GM19372 (cell line): Measurements from ENCODE around the gene FBN2.
"Not testable (repeated sequence)": the region's sequence is repeated elsewhere in the genome, so short reads cannot be mapped to it uniquely, and the experiment has no call there.

ENCODE experiments used
- ATAC-seq: cut with Tn5 transposase; IDR thresholded peaks from one replicate; pipeline ENCODE4 v1.9.1; 2021; ENCODE audit warnings: mild to moderate bottlenecking, low read depth, moderate library complexity; ENCODE audit not compliant: unreplicated experiment

FBN2 gene

GRCh38 chr5:128536254-128537220, 1.5 kb downstream of the FBN2 start:
- ATAC-seq: no peak

DNA sequence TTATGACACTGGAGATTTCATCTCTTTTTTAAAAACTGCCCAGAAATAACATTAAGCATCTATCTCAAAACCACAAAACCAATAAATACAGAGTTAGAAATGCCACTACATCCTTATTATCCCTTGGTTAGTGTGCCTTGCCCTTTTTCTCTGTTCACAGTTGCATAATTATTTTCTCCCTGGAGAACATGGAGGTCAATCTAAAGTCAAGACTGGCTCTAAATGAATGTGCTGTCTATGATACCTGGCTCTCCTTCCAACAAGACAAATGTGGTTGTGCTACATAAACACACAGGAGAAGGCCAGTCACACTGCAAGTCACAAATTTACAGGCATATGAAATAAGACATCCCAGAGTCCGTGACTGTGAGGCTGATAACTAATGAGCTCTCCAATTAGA, 2.8 kb downstream of the FBN2 start:
- no peak for ATAC-seq

DNA sequence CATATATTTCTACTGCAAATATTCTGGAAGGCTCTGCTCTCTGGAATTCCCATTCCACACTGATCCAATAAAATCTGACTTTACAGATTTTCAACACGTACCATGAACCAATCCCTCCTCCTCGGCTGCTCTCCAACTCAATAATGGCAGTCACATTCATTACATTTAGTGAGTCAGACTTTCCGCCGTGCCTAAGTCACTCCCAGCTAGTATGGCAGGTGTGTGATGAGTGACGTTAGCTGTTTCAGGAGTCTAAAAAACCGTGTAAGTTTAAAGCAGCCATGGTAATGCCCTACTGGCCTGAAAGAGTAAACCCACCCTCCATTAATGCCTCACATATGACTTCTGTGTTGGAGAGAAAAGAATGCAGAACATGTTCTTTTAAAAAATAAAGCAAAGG, 3.3 kb downstream of the FBN2 start:
- no peak for ATAC-seq

- ATAC-seq: no peak
Observed at GRCh38 chr5:128532776-128533175, 5.3 kb downstream of the FBN2 start.

DNA sequence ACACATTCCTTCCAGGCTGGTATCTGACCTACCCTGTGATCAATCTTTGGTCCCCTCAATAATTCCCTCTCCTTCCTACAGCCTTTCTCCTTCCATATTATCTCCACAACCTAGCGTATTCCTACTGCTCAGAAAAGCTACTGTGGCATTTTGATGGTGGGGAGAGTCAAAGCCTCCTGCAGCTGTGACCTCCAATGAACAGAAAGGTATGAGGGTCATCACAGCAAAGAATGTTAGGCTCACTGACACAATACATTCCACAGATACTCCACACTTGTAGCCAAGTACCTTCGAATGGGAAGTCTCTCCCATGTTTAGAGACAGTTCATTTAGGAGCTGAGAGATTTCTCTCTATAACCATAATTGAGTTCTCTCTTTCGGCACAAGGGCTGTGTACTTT, 5.9 kb downstream of the FBN2 start:
- no peak for ATAC-seq

GRCh38 chr5:128528637-128529255, 9.3 kb downstream of the FBN2 start:
- ATAC-seq: no peak

DNA sequence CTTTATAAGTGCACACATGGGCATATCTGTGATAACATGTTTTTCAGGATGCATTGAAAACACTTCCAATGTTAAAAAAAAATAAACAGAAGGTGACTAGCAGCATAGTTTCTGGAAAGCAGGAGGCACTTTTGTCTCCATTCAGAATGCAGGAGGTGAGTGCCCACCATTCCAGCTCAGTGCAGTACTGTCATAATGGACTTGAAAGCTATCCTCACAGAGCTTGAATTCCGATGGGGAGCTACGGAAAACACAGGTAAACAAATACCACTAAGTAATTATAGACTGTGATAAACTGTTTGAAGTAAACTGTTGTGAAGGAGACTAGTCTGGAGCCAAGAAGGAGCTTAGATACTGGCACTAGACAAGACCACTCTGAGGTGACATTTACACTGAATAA, 9.9 kb downstream of the FBN2 start:
- ATAC-seq: no peak

DNA sequence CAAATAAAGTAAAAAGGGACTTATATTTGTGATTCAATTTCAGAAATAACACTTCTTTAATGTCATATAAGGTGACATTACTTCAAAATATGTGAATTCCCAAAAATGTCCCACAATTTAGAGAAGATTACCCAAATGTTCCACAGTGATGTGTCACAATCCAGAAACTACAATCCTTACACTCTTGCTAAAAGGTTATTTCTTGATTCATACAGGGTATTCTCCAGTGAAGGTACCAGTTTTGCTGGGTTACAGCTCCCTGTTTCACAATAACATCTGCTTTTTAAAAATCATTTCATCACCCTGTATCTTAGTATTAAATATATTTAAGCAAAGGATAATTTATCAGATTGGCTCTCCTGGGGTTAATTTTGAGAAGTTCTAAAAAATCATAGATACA, 11.0 kb downstream of the FBN2 start:
- ATAC-seq: no peak

- ATAC-seq: no peak
Observed at GRCh38 chr5:128522336-128522735, 15.7 kb downstream of the FBN2 start.

DNA sequence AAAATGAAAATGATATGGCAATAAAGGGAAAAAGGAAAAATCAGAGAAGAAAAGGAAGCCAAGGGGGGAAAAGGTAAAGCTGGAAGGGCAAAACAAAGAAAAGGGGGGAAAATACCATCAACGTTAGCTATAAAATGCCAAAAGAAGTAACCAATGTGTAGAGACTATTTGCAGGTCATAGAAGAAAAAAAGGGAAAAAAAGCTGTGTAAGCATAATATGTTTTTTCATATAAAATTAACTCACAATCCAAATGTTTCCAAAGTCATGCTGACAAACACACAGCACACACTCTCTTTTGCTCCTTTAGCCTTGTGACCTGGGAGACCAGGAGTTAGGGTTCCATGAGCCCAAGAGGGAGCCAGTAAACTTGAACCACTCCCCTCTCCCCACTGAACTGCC, 18.2 kb downstream of the FBN2 start:
- ATAC-seq: no peak

GRCh38 chr5:128516978-128517377, 21.1 kb downstream of the FBN2 start:
- no peak for ATAC-seq

DNA sequence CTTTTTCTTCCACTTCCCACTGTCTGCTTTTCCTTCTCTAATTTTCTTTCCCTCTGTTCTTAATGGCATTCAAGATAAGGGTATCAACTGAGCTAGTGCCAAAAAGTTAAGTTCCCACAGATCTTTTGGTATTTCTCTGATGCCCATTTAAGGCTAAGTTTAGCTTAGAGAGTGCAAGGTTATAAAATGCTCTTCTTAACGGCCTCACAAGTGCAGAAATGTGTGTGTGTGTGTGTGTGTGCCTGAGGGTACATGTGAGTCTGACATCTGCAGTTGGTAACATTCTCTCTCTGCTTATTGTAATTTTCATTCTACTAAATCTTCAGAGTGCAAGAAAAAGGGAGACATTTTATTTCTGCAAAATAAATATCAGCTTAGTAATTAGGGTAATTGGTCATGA, 24.2 kb downstream of the FBN2 start:
- no peak for ATAC-seq

GRCh38 chr5:128512894-128513293, 25.2 kb downstream of the FBN2 start:
- ATAC-seq: no peak

DNA sequence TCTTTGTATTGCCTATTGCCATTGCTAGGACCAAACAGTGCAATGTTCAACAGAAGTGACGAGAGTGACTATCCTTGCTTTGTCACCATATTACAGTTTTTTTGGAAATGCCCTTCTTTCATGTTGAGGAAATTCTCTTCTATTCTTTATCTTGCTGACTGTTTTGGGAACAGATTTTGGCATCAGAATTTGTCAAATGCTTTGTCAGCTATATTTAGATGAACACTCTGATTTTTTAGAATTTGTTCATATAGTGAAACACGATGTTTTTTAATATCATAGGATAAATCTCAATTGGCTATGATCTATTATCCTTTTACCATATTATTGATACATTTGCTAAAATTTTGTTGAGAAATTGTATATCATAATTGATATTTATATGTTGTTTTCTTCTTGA, 31.4 kb downstream of the FBN2 start:
- ATAC-seq: no peak

GRCh38 chr5:128503727-128504126, 34.3 kb downstream of the FBN2 start:
- ATAC-seq: not testable (repeated sequence)

GRCh38 chr5:128498844-128499455, 39.1 kb downstream of the FBN2 start:
- ATAC-seq: no peak

- no peak for ATAC-seq
Observed at GRCh38 chr5:128494516-128494915, 43.5 kb downstream of the FBN2 start.

DNA sequence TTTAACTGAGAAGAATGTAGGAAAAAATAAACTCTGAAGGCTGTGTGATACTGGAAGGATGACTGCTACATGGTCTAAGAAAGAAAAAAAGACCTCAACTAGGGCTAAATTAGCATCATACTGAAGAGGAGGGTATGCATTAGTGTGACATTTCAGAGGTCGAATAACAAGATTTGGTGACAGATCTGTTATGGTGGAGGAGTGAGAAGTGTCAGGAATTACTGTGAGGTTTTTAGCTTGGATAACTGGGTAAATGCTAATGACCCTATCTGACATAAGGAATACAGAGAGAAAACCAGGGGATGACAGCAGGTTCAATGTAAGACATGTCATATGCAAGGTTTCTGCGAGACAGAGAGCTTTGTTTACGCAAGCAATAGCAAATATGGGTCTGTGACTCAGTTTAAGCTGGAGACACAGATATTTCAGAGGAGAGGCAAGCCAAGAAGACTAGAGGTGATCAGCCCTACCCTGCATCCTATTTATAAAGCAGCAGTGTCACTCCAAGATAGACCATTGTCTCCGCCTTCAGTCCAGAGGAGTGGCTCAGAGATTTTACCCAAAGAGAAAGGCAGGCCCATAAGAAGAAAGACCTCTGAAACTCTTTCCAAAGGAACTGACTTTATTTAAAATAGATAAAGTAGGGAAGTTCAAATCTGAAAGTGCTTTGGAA, 44.3 kb downstream of the FBN2 start:
- ATAC-seq: no peak

DNA sequence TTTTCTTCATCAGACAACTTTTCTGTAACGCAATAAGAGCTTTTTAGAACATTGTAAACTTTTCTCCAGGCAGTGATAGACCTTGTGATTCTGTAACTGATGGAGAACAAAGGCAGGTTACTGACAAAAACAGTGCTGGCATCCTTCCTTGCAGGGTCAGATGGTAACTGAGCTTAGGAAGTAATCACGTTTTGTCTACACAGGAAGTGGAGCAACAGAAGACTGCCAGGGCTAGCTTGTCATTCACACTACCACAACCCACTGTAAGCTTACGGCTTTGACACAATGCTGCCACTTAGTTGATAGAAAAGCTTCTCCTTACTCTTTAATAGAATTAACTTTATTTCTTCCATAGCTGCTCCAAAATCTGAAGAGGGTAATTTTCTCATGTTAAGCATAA, 46.8 kb downstream of the FBN2 start:
- no peak for ATAC-seq

DNA sequence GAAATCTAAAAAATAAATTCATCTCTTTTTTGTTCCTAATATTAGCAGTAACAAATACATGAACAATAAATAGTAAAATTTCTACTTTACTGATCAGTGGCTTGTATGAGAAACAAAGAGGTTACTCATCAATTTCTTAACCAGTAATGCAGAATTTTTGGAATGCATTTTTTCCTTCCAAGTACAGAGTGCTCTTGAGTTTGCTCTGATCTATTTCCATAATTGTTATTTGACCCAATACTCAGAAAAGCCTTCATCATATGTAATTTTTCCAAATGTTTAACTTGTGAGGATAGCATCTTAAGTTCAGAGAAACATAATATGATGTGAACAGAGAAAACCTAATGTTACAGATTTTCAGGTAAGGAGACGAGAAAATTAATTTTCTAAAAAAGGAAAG, 47.3 kb downstream of the FBN2 start:
- ATAC-seq: no peak

- no peak for ATAC-seq
Observed at GRCh38 chr5:128487041-128487440, 51.0 kb downstream of the FBN2 start.
